ENCODE measurements around the gene RANBP17.

The RANBP17 gene

GRCh38 chr5:171074747-171075146 is 212.9 kb downstream of the RANBP17 start:
- H3K4me3 ChIP-seq (ENCODE audit: low read depth, low read length): no peak overlapping the region
- no peak for TF ChIP-seq CTCF (IDR thresholded peaks at IDR 0.05; ENCODE audit: low read depth, low read length, missing control alignments)
- DNase-seq (ENCODE audit: low read depth): no peak

DNA sequence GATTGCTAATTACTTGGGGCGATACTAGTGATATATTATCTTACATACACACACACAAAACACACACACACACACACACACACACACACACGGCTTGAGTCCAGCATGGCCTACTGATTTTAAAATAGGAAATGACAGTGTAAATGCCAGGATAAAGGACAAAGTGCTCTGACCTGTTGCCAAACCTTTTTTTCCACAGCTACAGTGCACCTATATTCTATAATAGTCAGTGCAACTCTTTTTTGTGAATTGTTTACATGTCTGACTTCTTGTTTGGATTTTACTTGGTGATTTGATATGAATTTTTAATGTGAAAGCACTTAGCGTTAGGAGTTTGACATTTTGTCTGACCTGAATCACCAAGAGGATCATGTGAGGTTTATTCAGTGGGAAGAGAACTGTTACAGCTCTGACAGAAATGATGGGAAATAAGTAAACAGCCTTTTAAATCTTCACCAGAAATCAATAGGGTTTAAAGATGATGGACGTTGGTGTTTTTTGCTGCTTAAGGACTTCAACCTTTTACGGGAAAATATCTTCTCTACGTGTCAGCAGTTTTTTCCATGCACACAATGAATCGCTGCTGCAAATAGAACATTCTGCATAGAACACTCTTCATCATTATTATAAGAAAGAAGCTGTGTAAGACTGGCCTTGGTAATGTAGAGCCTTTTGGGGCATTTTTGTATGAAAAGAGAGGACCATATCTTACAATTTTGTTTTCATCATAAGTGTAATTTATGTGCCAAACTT is 218.5 kb downstream of the RANBP17 start:
- no peak for DNase-seq (ENCODE audit: low read depth)
- TF ChIP-seq CTCF (IDR thresholded peaks at IDR 0.05; ENCODE audit: low read depth, low read length, missing control alignments): no peak
- H3K4me3 ChIP-seq (ENCODE audit: low read depth, low read length): no peak overlapping the region

DNA sequence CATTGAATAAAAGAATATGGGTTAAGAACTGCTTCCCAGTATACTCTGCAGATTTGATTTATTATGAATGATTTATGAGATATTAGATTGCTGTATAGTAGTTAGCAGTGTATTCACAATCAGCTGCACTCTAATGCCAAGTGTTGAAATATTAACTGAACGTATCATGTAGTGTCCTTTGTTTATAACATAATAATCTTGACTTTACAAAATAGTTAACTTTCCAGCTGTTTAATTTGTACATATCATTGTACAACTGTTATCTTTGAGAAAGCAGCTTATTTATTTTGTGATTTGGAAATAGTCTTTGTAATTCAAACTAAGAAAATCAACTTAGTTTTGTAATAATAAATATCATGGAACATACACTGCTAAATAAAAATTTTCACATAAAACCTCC is 219.5 kb downstream of the RANBP17 start:
- no peak overlapping the region for H3K4me3 ChIP-seq (ENCODE audit: low read depth, low read length)
- no peak for TF ChIP-seq CTCF (IDR thresholded peaks at IDR 0.05; ENCODE audit: low read depth, low read length, missing control alignments)
- no peak for DNase-seq (ENCODE audit: low read depth)

DNA sequence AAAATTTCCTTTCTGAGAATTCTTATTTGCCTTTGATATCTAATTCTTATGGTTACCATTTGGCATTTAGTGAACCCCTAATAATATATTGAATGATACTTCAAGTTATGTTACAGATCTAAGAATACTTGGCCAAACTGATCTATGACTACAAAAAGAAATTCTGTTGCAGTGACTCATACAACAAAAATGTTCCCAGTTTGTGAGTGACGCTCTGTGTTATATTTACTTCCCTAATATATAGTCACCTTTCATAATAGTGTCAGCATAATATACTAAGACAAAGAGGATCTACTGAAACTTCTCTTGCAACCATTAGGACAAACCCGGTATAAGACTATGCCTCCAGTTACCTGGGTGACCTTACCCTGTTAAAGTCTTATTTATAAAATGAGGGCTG is 230.4 kb downstream of the RANBP17 start:
- H3K4me3 ChIP-seq (ENCODE audit: low read depth, low read length): no peak overlapping the region
- DNase-seq (ENCODE audit: low read depth): no peak
- TF ChIP-seq CTCF (IDR thresholded peaks at IDR 0.05; ENCODE audit: low read depth, low read length, missing control alignments): no peak

- H3K4me3 ChIP-seq (ENCODE audit: low read depth, low read length): no peak overlapping the region
- no peak for TF ChIP-seq CTCF (IDR thresholded peaks at IDR 0.05; ENCODE audit: low read depth, low read length, missing control alignments)
- no peak for DNase-seq (ENCODE audit: low read depth)
These were observed 231.8 kb downstream of the RANBP17 start for GRCh38 chr5:171093598-171093997.

GRCh38 chr5:171094356-171094755 is 232.5 kb downstream of the RANBP17 start:
- TF ChIP-seq CTCF (IDR thresholded peaks at IDR 0.05; ENCODE audit: low read depth, low read length, missing control alignments): no peak
- no peak overlapping the region for H3K4me3 ChIP-seq (ENCODE audit: low read depth, low read length)
- no peak for DNase-seq (ENCODE audit: low read depth)
